GM23338 (cell line): Measurements from ENCODE around the gene CHAF1B. TPM values are rescaled to one million over a fixed set of nuclear protein-coding genes. Genes with fewer than 3 reads are reported as not detected.

Source experiments
- ATAC-seq: fragments of 200-7000 bp; cut with Tn5 transposase; 3 replicates; pipeline ENCODE4 v1.9.1; 2020
- DNase-seq: peaks from one replicate; pipeline ENCODE4 v3.0.0-alpha.2; 2015; ENCODE audit warnings: low spot score
- H2AFZ ChIP-seq: fragments of 200-600 bp; sonication (generic); 2 replicates; pipeline ENCODE4 v1.8.0; 2016; ENCODE audit warnings: antibody characterized with exemption, mild to moderate bottlenecking, moderate library complexity
- H3F3A ChIP-seq: fragments of 200-600 bp; sonication (generic); replicated peaks from 2 replicates; pipeline ENCODE4 v1.8.0; 2017; ENCODE audit warnings: antibody characterized with exemption, mixed run types, low read depth
- H3K27ac ChIP-seq: fragments of 200-600 bp; sonication (generic); 2 replicates; pipeline ENCODE4 v1.6.1; 2016; ENCODE audit warnings: low read depth
- H3K27me3 ChIP-seq: fragments of 200-600 bp; sonication (generic); 2 replicates; pipeline ENCODE4 v1.8.0; 2016; ENCODE audit warnings: mild to moderate bottlenecking, mixed run types, moderate library complexity; ENCODE audit not compliant: insufficient read depth
- H3K36me3 ChIP-seq: fragments of 200-600 bp; sonication (generic); 2 replicates; pipeline ENCODE4 v1.8.0; 2016; ENCODE audit warnings: mild to moderate bottlenecking; ENCODE audit not compliant: insufficient read depth
- H3K4me1 ChIP-seq: fragments of 200-600 bp; sonication (generic); 2 replicates; pipeline ENCODE4 v1.8.0; 2016; ENCODE audit warnings: mild to moderate bottlenecking, moderate library complexity; ENCODE audit not compliant: insufficient read depth
- H3K4me2 ChIP-seq: fragments of 200-600 bp; sonication (generic); 2 replicates; pipeline ENCODE4 v1.7.1; 2017; ENCODE audit warnings: mixed run types
- H3K4me3 ChIP-seq: fragments of 200-600 bp; sonication (generic); 2 replicates; pipeline ENCODE4 v1.6.1; 2016; ENCODE audit warnings: mixed run types
- H3K79me2 ChIP-seq: fragments of 200-600 bp; sonication (generic); replicated peaks from 2 replicates; pipeline ENCODE4 v1.8.0; 2017; ENCODE audit warnings: mild to moderate bottlenecking; ENCODE audit not compliant: insufficient read depth
- H3K9me2 ChIP-seq: fragments of 200-600 bp; sonication (generic); 2 replicates; pipeline ENCODE4 v1.8.0; 2017; ENCODE audit not compliant: insufficient read depth
- H4K20me1 ChIP-seq: fragments of 200-600 bp; sonication (generic); replicated peaks from 2 replicates; pipeline ENCODE4 v1.8.0; 2017; ENCODE audit warnings: mild to moderate bottlenecking; ENCODE audit not compliant: insufficient read depth
- H3K27ac Mint-ChIP-seq: 2 replicates; pipeline ENCODE4 v1.8.0; 2020; ENCODE audit warnings: inconsistent platforms, mild to moderate bottlenecking, moderate library complexity, mixed read lengths
- H3K27me3 Mint-ChIP-seq: 3 replicates; pipeline ENCODE4 v1.8.0; 2022; ENCODE audit warnings: low read depth, mild to moderate bottlenecking, moderate library complexity, mixed read lengths, inconsistent platforms; ENCODE audit not compliant: insufficient read depth, poor library complexity
- H3K36me3 Mint-ChIP-seq: 3 replicates; pipeline ENCODE4 v1.8.0; 2021; ENCODE audit warnings: low read depth, mild to moderate bottlenecking, inconsistent platforms, moderate library complexity, mixed read lengths
- H3K4me1 Mint-ChIP-seq: 3 replicates; pipeline ENCODE4 v1.8.0; 2020; ENCODE audit warnings: mild to moderate bottlenecking, inconsistent platforms, mixed read lengths
- H3K4me3 Mint-ChIP-seq: 3 replicates; pipeline ENCODE4 v1.8.0; 2021; ENCODE audit warnings: moderate library complexity, mild to moderate bottlenecking, inconsistent platforms, mixed read lengths
- H3K9me3 Mint-ChIP-seq: 3 replicates; pipeline ENCODE4 v1.8.0; 2020; ENCODE audit warnings: moderate library complexity, mild to moderate bottlenecking, inconsistent platforms, mixed read lengths
- CREB1 ChIP-seq: fragments of 250-450 bp; sonication (Bioruptor Pico); IDR thresholded peaks from 2 replicates; pipeline ENCODE4 v1.5.0; 2020; ENCODE audit warnings: low read depth, mild to moderate bottlenecking, moderate library complexity
- CTCF ChIP-seq, 2 experiments: fragments of 200-600 bp in 1 of 2; sonication (generic) in 1 of 2; conservative IDR thresholded peaks; 2 replicates each; pipeline versions ENCODE4 v1.5.1 to v1.6.1; 2016 to 2017; ENCODE audit warnings: antibody characterized with exemption in 2 of 2, low read depth in 2 of 2, mild to moderate bottlenecking in 2 of 2, moderate library complexity in 1 of 2
- ETS1 ChIP-seq: IDR thresholded peaks from 2 replicates; pipeline ENCODE4 v1.6.1; 2016; ENCODE audit warnings: antibody characterized with exemption
- EZH2 ChIP-seq: fragments of 200-600 bp; sonication (generic); IDR thresholded peaks from one replicate; pipeline ENCODE4 v1.8.0; 2017; ENCODE audit warnings: antibody characterized with exemption, mild to moderate bottlenecking, low read depth; ENCODE audit not compliant: unreplicated experiment
- JUNB ChIP-seq: IDR thresholded peaks from one replicate; pipeline ENCODE4 v1.6.1; 2016; ENCODE audit warnings: antibody characterized with exemption; ENCODE audit not compliant: unreplicated experiment
- NANOG ChIP-seq: IDR thresholded peaks from 2 replicates; pipeline ENCODE4 v1.6.1; 2016; ENCODE audit warnings: antibody characterized with exemption, borderline replicate concordance
- POLR2AphosphoS5 ChIP-seq: IDR thresholded peaks from 2 replicates; pipeline ENCODE4 v1.6.1; 2016; ENCODE audit warnings: antibody characterized with exemption, low read depth
- REST ChIP-seq: IDR thresholded peaks from one replicate; pipeline ENCODE4 v1.6.1; 2018; ENCODE audit warnings: antibody characterized with exemption; ENCODE audit not compliant: unreplicated experiment
- STAT1 ChIP-seq: IDR thresholded peaks from one replicate; pipeline ENCODE4 v1.6.1; 2016; ENCODE audit warnings: antibody characterized with exemption; ENCODE audit not compliant: unreplicated experiment
- ZNF114 ChIP-seq: fragments of 250-450 bp; sonication (Bioruptor Pico); IDR thresholded peaks from 2 replicates; pipeline ENCODE4 v1.5.0; 2020; ENCODE audit warnings: mild to moderate bottlenecking, moderate library complexity
- ZNF331 ChIP-seq: fragments of 250-450 bp; sonication (Bioruptor Pico); IDR thresholded peaks from 2 replicates; pipeline ENCODE4 v1.5.0; 2020; ENCODE audit warnings: low read depth, mild to moderate bottlenecking, moderate library complexity
- ZNF462 ChIP-seq: fragments of 250-450 bp; sonication (Bioruptor Pico); IDR thresholded peaks from 2 replicates; pipeline ENCODE4 v1.5.0; 2020; ENCODE audit warnings: mild to moderate bottlenecking, moderate library complexity
- polyA plus RNA-seq: library from polyadenylated mRNA; unstranded; fragments of >200 nt; fragmentation: Nextera tagmentation; extraction: Ambion mirVana; gene quantifications from 2 replicates; pipeline ENCODE4 v1.2.1, GENCODE V29; 2016
- total RNA-seq: library from RNA; depleted of rRNA; stranded (reverse); fragments of >200 nt; shearing (Covaris generic); gene quantifications from 2 replicates; pipeline ENCODE4 v1.2.3, GENCODE V29; 2014

Gene CHAF1B
- total and polyA plus RNA-seq, 2 experiments from 2014 or later: 7.9 to 13.1 TPM

- TF ChIP-seq REST (no peak), NANOG (no peak), CREB1 (CRISPR knock-in tag) (no peak), CTCF (conservative IDR thresholded peaks at IDR 0.05; ENCODE audit: low read depth in 2 of 2) (no peak), EZH2 (no peak), JUNB (no peak), STAT1 (no peak), ETS1 (no peak)
Observed at GRCh38 chr21:36344931-36345330, 40.3 kb upstream of the CHAF1B start (continued).

GRCh38 chr21:36347278-36347961, 37.8 kb upstream of the CHAF1B start:
- peaks cover 64% of the 10 kb centered on the region for H3K36me3 Mint-ChIP-seq
- H2AFZ ChIP-seq: no peak overlapping the region
- no peak overlapping the region for H3K4me2 ChIP-seq
- ATAC-seq (no peak), DNase-seq (no peak)
- no peaks in the 10 kb centered on the region for H3K9me2 ChIP-seq
- no peaks in the 10 kb centered on the region for H3K9me3 Mint-ChIP-seq
- H3K4me3 Mint-ChIP-seq: no peak overlapping the region
- H3K4me1 Mint-ChIP-seq: no peaks in the 10 kb centered on the region
- no peaks in the 10 kb centered on the region for H3K4me1 ChIP-seq
- no peaks in the 10 kb centered on the region for H3K27me3 ChIP-seq
- no peak overlapping the region for H3K27ac ChIP-seq
- peaks cover 6% of the 10 kb centered on the region; the same call in 1 of the 2 replicates for H4K20me1 ChIP-seq
- H3K36me3 ChIP-seq: peaks cover 50% of the 10 kb centered on the region
- no peak overlapping the region for H3K27ac Mint-ChIP-seq
- no peaks in the 10 kb centered on the region for H3F3A ChIP-seq
- no peak overlapping the region for H3K4me3 ChIP-seq
- H3K79me2 ChIP-seq: no peaks in the 10 kb centered on the region
- peaks cover 4% of the 10 kb centered on the region for H3K27me3 Mint-ChIP-seq
- no peak for TF ChIP-seq ZNF114 (CRISPR knock-in tag)
- TF ChIP-seq STAT1: no peak
- no peak for TF ChIP-seq JUNB
- TF ChIP-seq EZH2: no peak
- no peak for TF ChIP-seq CREB1 (CRISPR knock-in tag)
- no peak for TF ChIP-seq POLR2AphosphoS5
- no peak for TF ChIP-seq NANOG
- no peak for TF ChIP-seq ZNF331 (CRISPR knock-in tag)
- TF ChIP-seq ZNF462 (CRISPR knock-in tag): no peak
